NCI-H146 (cell line): ENCODE data around the gene B2M.
A peak's percentile ranks its signal among the peaks of the same experiment; 100 is the strongest.
"Not testable (repeated sequence)": the region's sequence is repeated elsewhere in the genome, so short reads cannot be mapped to it uniquely, and the experiment has no call there.

Experiments used
- DNase-seq: peaks from one replicate; lab custom pipeline; 2025; lab: John Stamatoyannopoulos, UW

Gene B2M

DNA sequence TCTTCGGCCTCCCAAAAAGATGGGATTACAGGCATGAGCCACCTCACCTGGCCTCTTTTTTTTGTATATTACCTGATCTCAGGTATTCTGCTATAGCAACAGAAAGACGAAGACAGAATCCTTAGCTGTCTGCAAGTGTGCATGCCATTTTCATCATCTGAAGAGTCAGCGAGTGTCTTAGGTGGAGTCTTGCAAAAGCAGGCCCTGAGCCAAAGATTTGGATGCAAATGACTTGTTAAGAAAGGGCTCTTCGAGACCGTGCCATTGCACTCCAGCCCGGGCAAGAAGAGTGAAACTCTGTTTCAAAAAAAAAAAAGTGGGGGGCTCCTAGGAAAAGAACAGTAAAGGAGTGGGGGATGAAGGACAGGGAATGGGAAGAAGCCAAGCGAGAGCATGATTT, 14.8 kb downstream of the B2M start:
- no peak for DNase-seq

DNA sequence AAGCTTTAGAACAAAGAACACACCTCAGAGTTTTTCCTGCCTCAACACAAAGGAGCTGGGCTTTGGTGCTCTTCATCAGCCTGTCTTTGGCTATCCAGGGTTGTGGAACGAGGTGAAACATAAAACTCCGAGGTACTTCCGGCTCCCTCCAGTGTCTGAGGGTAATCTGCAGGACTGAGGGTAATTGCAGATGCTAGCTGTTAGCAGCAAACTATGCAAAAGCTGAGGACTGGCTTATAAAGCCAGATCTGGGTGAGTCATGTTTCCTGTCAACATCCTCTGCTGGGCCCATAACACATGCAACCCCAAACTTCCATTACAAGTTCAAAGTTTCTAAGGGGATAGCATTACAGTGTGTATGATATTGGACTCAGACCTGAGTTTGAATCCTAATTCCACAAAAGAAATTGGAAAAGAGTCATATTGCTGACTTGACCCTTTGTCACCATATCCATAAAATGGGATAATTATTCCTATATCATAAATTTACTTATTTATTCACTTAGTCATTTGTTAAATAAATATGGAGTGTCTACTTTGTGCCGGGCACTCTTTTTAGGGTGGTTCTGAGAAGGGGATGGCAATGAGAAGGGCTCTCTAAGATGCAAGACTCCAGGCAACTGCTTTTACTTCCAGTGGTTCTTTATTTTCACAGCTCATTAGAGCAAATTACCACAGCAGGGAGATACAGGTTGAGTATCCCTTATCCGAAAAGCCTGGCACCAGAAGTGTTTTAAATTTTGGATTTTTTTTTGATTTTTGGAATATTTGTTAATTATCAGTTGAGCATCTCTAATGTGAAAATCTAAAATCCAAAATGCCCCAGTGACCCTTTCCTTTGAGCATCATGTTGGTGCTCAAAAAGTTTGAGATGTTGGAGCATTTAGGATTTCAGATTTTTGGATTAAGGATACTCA, 15.5 kb downstream of the B2M start:
- DNase-seq: no peak

DNA sequence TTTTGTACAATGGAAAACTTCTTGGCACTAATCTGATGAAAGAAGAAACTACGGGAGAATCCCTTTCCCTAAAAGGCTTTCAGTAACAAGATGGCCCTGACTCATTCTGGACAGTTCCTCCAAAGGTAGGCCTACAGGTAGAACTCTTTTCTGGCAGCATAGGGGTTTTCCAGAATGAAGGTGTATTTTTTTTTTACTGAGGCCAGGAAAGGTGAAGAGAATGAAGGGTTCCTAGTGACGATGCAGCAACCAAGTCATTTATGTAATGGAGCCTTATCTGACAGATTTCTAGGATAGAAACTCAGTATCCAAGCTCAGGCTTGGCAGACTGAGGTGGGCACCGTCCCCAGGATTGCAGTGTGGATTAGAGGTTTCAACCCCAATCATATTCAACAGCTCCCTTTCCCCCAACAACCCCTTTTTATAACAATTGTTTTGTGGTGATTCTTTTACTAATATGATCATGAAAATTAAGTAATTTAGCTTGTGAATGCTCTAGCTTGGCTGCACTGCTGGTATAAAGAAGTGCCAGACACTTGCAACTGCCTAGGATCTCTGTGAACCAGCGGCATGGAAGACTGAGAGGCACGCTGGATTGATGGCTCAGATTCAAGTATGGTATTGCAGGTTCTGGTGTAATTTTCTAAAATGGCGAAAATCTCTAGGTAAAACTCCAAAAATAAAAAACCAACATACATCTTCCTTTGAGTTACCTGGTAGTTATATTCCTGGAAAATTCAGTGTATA, 16.3 kb downstream of the B2M start:
- no peak for DNase-seq

GRCh38 chr15:44728232-44728575, 16.9 kb downstream of the B2M start:
- DNase-seq: not testable (repeated sequence)

- DNase-seq: peak; percentile 94
Observed at GRCh38 chr15:44728576-44729407, 17.5 kb downstream of the B2M start.

DNA sequence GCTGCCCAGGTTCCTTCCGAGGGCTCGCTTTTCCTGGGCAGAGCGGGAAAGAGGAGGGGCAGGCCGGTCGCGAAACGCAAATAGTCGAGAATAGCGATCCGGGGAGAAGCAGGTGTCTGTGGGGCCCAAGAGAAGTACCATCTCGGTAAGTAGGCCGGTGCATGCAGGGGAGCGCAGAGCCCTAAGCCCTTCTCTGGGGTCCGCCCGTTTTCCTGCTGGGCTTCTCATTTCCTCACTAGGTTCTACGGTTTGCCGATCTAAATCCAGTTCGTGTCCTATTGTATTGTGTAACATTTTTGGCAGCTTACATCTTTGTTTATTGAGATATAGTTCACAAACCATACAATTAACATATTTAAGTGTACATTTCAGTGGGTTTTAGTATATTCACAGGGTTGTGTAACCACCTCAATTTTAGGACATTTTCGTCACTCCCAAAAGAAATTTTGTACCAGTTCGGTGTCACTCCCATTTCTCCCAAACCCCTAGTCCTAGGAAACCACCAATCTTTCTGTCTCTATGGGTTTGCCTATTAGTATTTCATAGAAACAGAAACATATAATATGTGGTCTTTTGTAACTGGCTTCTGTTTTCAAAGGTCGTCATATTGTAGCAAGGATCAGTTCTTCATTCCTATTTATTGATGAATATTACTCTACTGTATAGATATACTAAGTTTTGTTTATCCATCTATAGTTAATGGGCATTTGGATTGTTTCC, 18.3 kb downstream of the B2M start:
- peak; percentile 53 for DNase-seq

GRCh38 chr15:44734839-44735481, 23.6 kb downstream of the B2M start:
- DNase-seq: no peak

DNA sequence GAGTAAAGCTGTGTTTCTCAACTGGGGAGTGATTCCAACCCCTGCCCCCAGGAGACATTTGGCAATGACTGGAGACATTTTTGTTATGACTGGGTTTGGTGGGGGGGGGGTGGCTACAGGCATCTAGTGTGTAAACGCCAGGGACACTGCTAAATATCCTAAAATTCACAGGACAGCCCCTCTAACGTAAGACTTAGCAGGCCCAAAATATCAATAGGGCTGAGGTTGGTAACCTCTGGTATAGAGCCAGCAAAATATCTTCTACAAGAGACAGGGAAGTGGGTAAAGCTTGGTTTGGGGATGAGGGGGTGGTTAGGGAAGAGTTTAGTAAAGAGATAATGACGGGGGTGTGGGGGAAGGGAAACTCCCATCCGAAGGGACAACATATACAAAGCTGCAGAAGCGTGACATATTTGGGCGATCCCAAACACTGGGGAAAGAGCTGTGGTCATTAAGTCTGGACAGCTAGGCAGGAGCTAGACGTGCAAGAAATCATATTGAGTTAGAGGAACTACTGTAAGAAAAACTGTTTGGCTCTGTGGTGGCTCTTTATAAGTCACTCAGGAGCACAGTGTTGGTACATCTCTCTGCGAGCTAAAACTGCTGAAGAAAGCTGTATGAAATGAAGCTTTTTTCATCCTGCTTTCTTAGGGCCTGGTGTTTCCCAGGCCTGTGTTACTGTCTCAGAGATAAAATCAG, 24.3 kb downstream of the B2M start:
- no peak for DNase-seq

DNA sequence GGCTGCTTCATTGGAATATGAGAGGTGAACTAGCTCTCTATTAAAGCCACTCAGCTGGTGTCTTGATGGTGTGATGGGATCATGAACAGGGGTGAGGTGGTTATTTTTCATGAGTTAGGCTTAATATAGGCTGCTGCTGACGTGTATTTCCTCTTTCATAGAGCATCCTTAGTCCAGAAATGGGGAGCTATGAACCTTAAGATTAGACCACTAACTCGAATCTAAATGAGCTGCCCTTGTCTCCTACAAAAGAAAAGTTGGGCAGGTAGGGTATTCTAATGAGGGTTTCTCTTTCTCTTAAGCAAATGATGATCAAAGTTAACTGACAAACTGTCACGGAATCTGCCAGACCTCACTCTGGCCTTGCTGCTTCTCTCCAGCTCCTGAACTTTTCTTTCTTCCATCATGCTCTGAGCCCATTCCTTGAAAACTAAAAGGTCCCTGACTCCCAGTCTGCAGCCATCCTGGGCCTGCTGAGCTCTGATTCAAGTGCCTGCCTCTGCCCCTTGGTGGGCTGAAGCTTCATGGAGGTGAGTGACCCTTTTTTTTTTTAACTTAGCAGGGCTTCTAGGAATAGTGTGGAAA, 25.0 kb downstream of the B2M start, which contains the start of gene TRIM69:
Gene TRIM69, plus strand, starts transcription at position 348 of the 585 bp plus-strand sequence. Its CDS starts 177 bp downstream, at position 525.
- no peak for DNase-seq

DNA sequence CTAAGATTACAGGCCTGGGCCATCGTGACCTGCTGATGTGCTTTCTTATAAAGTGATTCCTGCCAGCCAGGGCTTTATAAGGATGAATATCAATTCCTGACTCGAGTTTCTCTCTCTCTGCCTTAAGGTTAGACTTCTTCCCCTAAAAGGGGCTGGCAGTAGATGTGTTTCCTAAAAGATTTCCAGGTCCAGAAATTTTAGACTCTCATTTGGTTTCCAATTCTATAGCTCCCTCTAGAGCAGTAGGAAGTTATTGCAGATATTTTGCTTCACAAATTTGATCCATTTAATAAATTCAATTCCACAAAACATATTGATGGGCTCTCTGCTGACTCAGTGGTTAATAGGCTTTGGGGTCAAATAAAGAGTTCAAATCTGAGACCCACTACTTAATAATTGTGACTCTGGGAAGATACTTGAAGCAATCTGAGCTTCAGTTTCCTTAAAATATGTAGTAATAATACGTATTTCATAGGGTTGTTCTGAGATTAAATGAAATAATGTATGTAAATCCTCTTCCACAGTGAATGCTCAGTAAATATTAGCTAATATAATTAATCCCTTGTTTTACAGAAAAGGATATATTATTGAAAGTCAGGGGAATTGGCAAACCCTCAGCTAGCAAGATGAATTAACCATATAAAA, 27.1 kb downstream of the B2M start:
- DNase-seq: peak; percentile 17

DNA sequence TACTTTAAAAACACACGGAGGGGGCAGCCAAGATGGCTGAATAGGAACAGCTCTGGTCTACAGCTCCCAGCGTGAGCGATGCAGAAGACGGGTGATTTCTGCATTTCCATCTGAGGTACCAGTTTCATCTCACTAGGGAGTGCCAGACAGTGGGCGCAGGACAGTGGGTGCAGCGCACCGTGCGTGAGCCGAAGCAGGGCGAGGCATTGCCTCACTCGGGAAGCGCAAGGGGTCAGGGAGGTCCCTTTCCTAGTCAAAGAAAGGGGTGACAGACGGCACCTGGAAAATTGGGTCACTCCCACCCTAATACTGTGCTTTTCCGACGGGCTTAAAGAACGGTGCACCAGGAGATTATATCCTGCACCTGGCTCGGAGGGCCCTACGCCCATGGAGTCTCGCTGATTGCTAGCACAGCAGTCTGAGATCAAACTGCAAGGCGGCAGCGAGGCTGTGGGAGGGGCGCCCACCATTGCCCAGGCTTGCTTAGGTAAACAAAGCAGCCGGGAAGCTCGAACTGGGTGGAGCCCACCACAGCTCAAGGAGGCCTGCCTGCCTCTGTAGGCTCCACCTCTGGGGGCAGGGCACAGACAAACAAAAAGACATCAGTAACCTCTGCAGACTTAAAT, 28.0 kb downstream of the B2M start:
- not testable (repeated sequence) for DNase-seq

DNA sequence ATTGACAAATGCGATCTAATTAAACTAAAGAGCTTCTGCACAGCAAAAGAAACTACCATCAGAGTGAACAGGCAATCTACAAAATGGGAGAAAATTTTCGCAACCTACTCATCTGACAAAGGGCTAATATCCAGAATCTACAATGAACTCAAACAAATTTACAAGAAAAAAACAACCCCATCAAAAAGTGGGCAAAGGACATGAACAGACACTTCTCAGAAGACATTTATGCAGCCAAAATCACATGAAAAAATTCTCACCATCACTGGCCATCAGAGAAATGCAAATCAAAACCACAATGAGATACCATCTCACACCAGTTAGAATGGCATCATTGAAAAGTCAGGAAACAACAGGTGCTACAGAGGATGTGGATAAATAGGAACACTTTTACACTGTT, 32.1 kb downstream of the B2M start:
- not testable (repeated sequence) for DNase-seq

DNA sequence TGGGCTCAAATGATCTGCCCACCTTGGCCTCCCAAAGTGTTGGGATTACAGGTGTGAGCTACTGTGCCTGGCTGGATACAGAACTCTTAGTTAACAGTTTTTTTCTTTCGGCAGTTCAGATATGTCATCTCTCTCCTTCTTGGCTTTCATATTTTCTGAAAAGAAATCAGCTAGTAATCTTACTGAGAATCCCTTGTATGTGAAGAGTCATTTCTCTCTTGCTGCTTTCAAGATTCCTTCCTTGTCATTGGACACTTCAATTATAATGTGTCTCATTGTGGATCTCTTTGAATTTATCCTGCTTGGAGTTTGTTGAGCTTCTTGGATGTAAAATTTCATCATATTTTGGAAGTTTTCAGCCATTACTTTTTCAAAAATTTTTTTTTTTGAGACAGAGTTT, 42.0 kb downstream of the B2M start:
- no peak for DNase-seq

DNA sequence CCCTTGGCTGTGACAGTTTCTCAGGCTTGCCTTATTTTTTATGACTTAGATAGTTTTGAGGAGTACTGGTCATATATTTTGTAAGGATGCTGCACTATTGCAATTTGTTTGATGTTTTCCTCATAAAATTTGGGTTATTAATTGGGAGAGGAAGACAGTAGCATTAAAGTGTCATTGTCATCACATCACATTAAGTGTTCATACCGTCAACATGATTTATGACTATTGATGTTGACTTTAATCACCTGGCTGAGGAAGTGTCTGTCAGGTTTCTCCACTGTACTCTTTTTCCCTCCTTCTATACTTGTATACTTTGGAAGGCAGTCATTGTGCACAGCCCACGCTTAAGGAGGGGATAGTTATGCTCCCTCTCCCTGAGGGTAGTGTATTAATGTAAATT, 51.9 kb downstream of the B2M start:
- DNase-seq: no peak

DNA sequence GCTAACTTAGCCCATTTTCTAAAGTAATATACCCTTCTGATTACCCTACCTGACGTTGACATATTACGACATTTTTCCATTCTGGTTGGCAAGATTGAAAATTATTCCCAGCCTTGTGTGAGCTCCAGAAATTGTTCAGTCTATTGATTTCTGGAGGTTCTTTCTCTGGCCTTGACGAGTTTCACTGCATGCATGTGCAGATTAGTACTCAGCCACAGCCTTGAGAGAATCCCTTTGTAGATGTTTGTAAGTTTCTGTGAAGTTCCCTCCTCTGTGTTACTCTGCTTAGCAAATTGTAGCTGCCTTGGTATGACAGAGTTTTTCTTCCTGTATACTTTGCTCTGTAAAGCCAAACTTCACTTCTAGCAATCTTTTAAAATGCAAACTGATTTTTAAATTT, 52.5 kb downstream of the B2M start:
- no peak for DNase-seq

- DNase-seq: no peak
Observed at GRCh38 chr15:44765036-44765435, 53.7 kb downstream of the B2M start.
